K562 (cell line): Measurements from ENCODE around the gene MPHOSPH9. TPM values are rescaled to one million over a fixed set of nuclear protein-coding genes. Genes with fewer than 3 reads are reported as not detected.

Experiments used
- CBFA2T3 ChIP-seq: fragments of 450-650 bp; IDR thresholded peaks from 2 replicates; pipeline ENCODE4 v1.6.1; 2017
- CC2D1A ChIP-seq: fragments of 450-650 bp; IDR thresholded peaks from 2 replicates; pipeline ENCODE4 v1.6.1; 2017; ENCODE audit warnings: mild to moderate bottlenecking
- CREM ChIP-seq: IDR thresholded peaks from 2 replicates; pipeline ENCODE4 v1.6.1; 2014; ENCODE audit warnings: antibody characterized with exemption, low read depth
- CTBP1 ChIP-seq: fragments of 450-650 bp; IDR thresholded peaks from 2 replicates; pipeline ENCODE4 v1.6.1; 2016; ENCODE audit warnings: borderline replicate concordance
- DLX4 ChIP-seq: fragments of 250-450 bp; sonication (Bioruptor Pico); IDR thresholded peaks from 2 replicates; pipeline ENCODE4 v1.6.1; 2021; ENCODE audit warnings: mild to moderate bottlenecking
- E2F8 ChIP-seq: fragments of 450-650 bp; IDR thresholded peaks from 2 replicates; pipeline ENCODE4 v1.7.1; 2018; ENCODE audit warnings: mild to moderate bottlenecking, low read depth; ENCODE audit not compliant: partially characterized antibody
- FOXK1 ChIP-seq: sonication (generic); formaldehyde crosslinking; IDR thresholded peaks from 2 replicates; pipeline ENCODE4 v1.8.0; 2022; ENCODE audit warnings: missing genetic modification reagents, mild to moderate bottlenecking, borderline replicate concordance
- GATAD2B ChIP-seq: fragments of 450-650 bp; IDR thresholded peaks from 2 replicates; pipeline ENCODE4 v1.6.1; 2017; ENCODE audit warnings: mild to moderate bottlenecking, borderline replicate concordance
- KLF6 ChIP-seq: fragments of 250-450 bp; sonication (Bioruptor Pico); IDR thresholded peaks from 2 replicates; pipeline ENCODE4 v1.4.0; 2020; ENCODE audit warnings: mild to moderate bottlenecking, moderate library complexity, borderline replicate concordance
- MTA3 ChIP-seq: fragments of 450-650 bp; formaldehyde crosslinking; IDR thresholded peaks from 2 replicates; pipeline ENCODE4 v1.6.1; 2017; ENCODE audit warnings: mild to moderate bottlenecking, borderline replicate concordance
- MYC ChIP-seq, 2 experiments: fragments of 250-450 bp in 1 of 2; sonication (Bioruptor Pico) in 1 of 2; IDR thresholded peaks; 2 replicates each; pipeline versions ENCODE4 v1.5.1 to v1.6.1; 2012 to 2021; ENCODE audit warnings: low read depth in 2 of 2, borderline replicate concordance in 1 of 2, improper control_type of control experiment in 1 of 2, low read length in 1 of 2, mild to moderate bottlenecking in 1 of 2, moderate library complexity in 1 of 2
- PCBP2 ChIP-seq: fragments of 200-400 bp; formaldehyde crosslinking; IDR thresholded peaks from 2 replicates; pipeline ENCODE4 v1.6.1; 2018; ENCODE audit warnings: low read length, low read depth, mild to moderate bottlenecking, moderate library complexity; ENCODE audit not compliant: poor library complexity, severe bottlenecking
- POLR3G ChIP-seq: IDR thresholded peaks from 2 replicates; pipeline ENCODE4 v1.6.1; 2011; ENCODE audit not compliant: insufficient read length, insufficient replicate concordance; ENCODE audit errors: extremely low read depth
- PTRF ChIP-seq: fragments of 450-650 bp; IDR thresholded peaks from 2 replicates; pipeline ENCODE4 v1.6.1; 2016; ENCODE audit warnings: mild to moderate bottlenecking, missing genetic modification characterization, missing compliant biosample characterization
- RUNX1 ChIP-seq: sonication (generic); IDR thresholded peaks from 2 replicates; pipeline ENCODE4 v1.6.1; 2016; ENCODE audit warnings: antibody characterized with exemption, low read depth
- ZBTB49 ChIP-seq: sonication (generic); formaldehyde crosslinking; IDR thresholded peaks from 2 replicates; pipeline ENCODE4 v1.8.0; 2022; ENCODE audit warnings: missing genetic modification reagents, mild to moderate bottlenecking, borderline replicate concordance
- ZNF140 ChIP-seq: fragments of 250-450 bp; sonication (Bioruptor Pico); IDR thresholded peaks from 2 replicates; pipeline ENCODE4 v1.8.0; 2021; ENCODE audit warnings: moderate library complexity, mild to moderate bottlenecking, inconsistent platforms
- ZNF174 ChIP-seq: fragments of 250-450 bp; sonication (Bioruptor Pico); IDR thresholded peaks from 2 replicates; pipeline ENCODE4 v1.4.0; 2020; ENCODE audit warnings: mild to moderate bottlenecking
- ZNF277 ChIP-seq: fragments of 250-450 bp; sonication (Bioruptor Pico); IDR thresholded peaks from 2 replicates; pipeline ENCODE4 v1.8.0; 2022; ENCODE audit warnings: inconsistent platforms, mild to moderate bottlenecking, moderate library complexity, borderline replicate concordance
- ZNF436 ChIP-seq: fragments of 250-450, 450-650 bp; sonication (Bioruptor Pico); formaldehyde crosslinking; IDR thresholded peaks from 2 replicates; pipeline ENCODE4 v1.7.0; 2020; ENCODE audit warnings: mild to moderate bottlenecking
- ZNF717 ChIP-seq: fragments of 250-450 bp; sonication (Bioruptor Pico); IDR thresholded peaks from 2 replicates; pipeline ENCODE4 v1.5.0; 2021
- polyA plus RNA-seq, 8 experiments: library from polyadenylated mRNA; depleted of rRNA in 4 of 8; stranded (reverse) in 5 of 8; unstranded in 3 of 8; fragments of >200 nt; fragmentation: Nextera tagmentation in 2 of 8; fragmentation: Illumina TruSeq in 1 of 8; extraction: Ambion mirVana in 2 of 8; extraction: Trizol in 1 of 8; gene quantifications; 2 replicates each; pipeline versions ENCODE4 v1.2.1 to v1.2.3, GENCODE V29; 2011 to 2014; ENCODE audit warnings: inconsistent platforms in 1 of 8, missing spikeins in 1 of 8
- total RNA-seq, 7 experiments: library from RNA; depleted of rRNA in 6 of 7; stranded (reverse); fragments of >200 nt in 6 of 7; fragmentation: Illumina TruSeq in 2 of 7; extraction: Trizol in 2 of 7; gene quantifications; 2 replicates each; pipeline versions ENCODE4 v1.2.1 to v1.2.3, GENCODE V29; 2011 to 2021; ENCODE audit warnings: low replicate concordance in 1 of 7

MPHOSPH9 gene
- total and polyA plus RNA-seq, 9 of the 15 experiments (the other 6 are each of a cell fraction or from before 2014, with no cell fraction given) = 14.2 to 103 (median 54.5) TPM

GRCh38 chr12:123126294-123127181 lies 106.4 kb downstream of the MPHOSPH9 start (continued):
- TF ChIP-seq PCBP2 (no peak), FOXK1 (no peak), ZNF140 (CRISPR knock-in tag) (no peak), ZNF174 (CRISPR knock-in tag) (no peak), CREM (no peak; the same call in 1 of the 2 replicates), MYC (IDR thresholded peaks at IDR 0.05; ENCODE audit: low read depth, low read length) (peak; percentile 34; the same call in 1 of the 2 replicates), MYC (CRISPR knock-in tag; IDR thresholded peaks at IDR 0.05; ENCODE audit: borderline replicate concordance, low read depth) (no peak), POLR3G (no peak), KLF6 (CRISPR knock-in tag) (no peak), DLX4 (CRISPR knock-in tag) (no peak), ZNF436 (CRISPR knock-in tag) (no peak), GATAD2B (peak; percentile 61; the same call in 1 of the 2 replicates), E2F8 (no peak), ZNF277 (CRISPR knock-in tag) (no peak), CTBP1 (peak; percentile 94), ZBTB49 (CRISPR knock-in tag) (no peak), MTA3 (peak; percentile 59; the same call in 1 of the 2 replicates), PTRF (tag) (no peak), CC2D1A (no peak), CBFA2T3 (peak; percentile 73), ZNF717 (CRISPR knock-in tag) (no peak), RUNX1 (no peak)
